ENCODE results near the gene DHRSX. TPM values are rescaled to one million over a fixed set of nuclear protein-coding genes. Genes with fewer than 3 reads are reported as not detected.
"Not testable (repeated sequence)": the region's sequence is repeated elsewhere in the genome, so short reads cannot be mapped to it uniquely, and the experiment has no call there.

DHRSX gene
- polyA plus RNA-seq, 5 donors = 22.5 to 28.9 (median 24.0) TPM

- DNase-seq = peak; percentile 33 to 42
These were observed 529 bp downstream of the DHRSX start for GRCh38 chrX:2500091-2500802.

- DNase-seq = no peak
These were observed 1.3 kb downstream of the DHRSX start for GRCh38 chrX:2499507-2499906.

- peak in 1 of 2 donors; percentile 48 for DNase-seq
These were observed 1.9 kb downstream of the DHRSX start for GRCh38 chrX:2498781-2499302.

DNA sequence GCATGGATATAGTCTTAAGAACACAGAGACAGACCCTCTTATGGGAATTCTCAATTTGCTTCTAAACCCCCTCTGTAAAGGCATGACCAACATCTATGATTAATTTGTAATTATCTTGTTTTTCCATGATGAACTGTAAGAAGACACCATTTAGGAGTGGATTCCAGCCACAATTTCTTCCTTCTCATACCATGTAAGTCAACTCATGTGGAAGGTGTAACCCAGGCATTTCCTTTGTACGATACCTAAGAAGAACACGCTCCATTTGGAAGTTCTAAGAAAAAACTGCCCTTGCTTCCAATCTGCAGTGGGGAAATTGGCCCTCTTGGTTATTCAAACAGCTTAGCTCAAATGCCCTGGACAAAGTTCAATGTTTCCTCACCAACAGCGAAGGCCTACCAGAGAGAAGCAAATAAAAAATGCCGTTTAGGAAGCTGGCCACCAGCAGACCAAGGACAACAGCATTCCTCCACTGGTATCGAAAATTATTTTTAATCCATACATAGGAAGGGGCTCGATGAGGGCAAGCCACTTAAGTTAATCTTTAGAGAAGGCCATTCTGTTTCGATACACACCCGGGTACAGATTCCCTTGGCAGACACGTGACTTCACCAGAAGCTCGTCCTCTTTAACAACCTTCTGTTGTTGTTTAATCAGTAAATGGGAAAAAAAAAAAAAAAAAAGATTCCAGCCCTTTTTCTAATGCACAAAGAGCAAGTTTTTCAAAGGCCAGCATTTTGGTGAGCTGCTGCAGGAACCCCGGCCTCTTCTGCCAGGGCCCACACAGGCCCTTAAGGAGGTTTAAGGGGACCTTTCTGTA lies 2.6 kb downstream of the DHRSX start:
- peak in 1 of 2 donors; percentile 37 for DNase-seq

DNA sequence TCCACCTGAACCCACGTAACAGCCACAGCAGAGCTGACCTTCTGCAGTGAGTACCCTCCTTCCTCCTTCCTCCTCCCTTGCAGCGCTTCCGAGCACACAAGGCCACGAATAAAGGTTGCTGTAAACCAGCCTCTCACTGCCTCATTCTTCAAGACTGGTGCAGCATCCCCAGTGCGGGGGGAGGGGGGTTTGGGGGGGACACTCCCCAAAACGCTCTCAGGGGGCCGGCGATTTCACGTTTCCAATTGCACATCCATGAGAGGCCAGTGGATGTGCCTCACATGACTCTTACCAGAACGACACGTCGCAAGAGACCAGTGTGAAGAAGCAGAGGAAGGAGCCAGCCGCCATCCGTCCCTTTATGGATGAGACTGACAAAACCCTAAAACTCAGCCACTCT lies 5.2 kb downstream of the DHRSX start:
- DNase-seq = no peak

DNA sequence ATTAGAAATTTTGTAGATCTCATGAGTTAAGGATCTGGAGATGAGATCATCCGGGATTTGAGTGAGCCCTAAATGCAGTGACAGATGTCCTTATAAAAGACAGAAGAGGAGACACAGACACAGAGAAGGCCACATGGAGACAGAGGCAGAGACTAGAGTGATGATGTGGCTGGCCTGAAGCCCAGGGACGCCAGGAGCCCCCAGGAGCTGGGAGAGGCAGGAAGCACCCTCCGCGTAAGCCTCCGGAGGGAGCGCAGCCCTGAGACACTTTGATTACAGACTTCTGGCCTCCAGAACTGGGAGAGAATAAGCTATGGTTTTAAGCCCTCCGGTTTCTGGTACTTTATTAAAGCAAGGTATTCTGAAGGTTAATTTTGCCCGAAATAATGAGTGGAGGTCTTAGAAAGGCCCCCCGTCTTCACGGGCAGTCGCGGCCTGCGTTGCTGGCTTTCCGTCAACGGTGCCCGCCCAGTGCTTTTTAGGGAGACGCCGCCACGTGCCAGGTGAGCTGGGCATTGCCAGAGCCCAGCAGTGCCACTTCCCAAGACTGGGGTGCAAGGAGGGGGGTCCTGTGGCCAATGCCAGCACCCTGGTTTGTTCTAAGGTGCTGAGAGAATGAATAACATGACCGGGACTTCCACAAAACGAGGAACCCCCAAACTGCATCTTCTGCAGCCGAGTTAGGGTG lies 8.1 kb downstream of the DHRSX start:
- DNase-seq = no peak

DNA sequence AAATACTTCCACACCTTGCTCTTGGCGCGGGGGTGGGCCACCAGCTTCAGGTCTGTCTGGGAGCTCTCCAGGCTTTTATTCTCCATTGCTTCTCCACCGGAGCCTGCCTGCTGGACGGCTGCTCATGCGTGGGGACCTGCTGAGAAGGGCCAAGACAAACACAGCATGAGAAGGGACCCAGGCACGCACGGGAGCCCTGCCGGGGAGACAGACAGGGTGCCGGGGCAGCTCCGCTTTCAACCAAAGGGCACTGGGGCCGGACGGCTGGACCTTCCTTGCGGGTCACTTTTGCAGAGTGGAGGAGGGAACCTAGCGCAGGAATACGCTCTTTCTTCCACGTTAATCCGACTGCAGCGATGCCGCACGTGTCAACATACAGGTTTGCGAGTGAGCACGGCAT lies 10.1 kb downstream of the DHRSX start:
- no peak for DNase-seq

- no peak for DNase-seq
These were observed 11.0 kb downstream of the DHRSX start for GRCh38 chrX:2489446-2490445.

DNA sequence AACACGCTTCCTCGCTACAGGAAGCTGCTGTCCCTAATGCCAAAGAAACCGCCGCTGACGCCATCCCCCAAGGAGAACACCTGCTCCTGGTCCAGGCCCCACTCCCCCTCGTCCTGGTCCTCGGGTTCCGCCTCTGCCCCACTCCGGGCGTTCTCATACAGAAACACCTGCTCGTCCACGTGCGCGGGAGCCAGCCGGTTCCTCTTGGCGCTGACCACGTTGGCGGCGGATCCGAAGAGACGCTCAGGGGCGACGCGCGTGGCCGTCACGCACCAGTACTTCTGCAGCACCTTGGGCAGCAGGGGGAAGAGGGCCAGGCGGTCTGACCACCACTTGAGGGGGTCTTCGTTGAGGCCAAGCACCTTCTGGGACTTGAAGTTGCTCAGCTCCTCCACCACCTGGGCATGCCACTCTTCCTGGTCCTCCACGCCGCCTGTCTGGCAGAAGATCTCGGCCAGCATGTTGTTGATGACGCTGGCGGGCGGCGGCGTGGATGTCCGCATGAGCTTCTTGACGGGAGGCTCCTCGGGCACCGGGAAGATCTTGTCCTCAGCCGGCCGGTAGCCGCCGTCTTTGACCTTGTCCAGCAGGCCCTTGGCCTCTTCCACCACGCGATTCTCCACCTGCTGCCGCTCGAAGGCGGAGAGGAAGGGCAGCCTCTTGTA lies 12.0 kb downstream of the DHRSX start:
- DNase-seq = no peak

- no peak for DNase-seq
These were observed 13.4 kb downstream of the DHRSX start for GRCh38 chrX:2487366-2487765.

- DNase-seq = no peak
These were observed 14.2 kb downstream of the DHRSX start for GRCh38 chrX:2486476-2487133.

DNA sequence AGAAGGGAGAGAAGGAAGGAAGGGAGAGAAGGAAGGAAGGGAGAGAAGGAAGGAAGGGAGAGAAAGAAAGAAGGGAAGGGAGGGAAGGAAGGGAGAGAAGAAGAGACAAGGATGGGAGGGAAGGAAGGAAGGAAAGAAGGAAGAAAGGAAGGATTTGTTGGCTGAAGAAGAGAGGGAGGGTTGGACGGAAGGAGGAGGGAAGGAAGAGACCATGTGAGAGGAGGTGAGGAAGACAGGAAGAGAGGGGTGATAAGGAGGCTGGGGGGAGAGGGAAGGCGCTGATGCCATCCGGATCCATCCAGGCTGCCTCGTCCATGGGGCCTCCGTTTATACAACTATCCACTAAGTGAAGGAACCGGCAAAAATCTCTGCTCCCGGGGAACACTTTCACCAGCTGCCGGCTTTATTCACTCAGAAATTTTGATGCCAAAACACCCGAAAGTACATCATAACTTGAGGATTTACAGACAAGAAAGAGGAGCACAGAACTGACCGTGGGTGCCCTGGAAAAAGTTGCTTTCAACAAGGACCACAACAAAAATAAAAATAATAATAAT lies 14.9 kb downstream of the DHRSX start:
- no peak for DNase-seq

- peak in 1 of 2 donors; percentile 23 for DNase-seq
These were observed 15.8 kb downstream of the DHRSX start for GRCh38 chrX:2484721-2485648.

DNA sequence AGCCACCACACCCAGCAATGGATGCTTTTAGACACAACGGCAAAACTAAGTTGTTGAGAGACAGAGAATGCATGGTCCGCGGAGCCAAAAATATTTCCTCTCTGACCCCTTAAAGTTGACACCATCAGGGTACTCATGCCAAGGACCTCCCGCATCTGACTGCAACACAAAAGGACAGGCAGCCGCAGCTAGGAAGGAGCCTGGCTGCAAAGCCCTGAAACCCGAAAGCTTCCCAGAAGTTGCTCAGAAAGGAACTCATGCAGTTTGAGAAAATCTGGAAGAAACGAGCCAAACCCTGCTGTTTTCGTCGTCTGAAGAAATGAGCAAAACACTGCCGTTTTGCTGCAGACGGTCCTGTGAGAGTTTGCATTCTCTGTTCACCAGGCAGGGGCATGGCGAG lies 16.5 kb downstream of the DHRSX start:
- DNase-seq = peak in 1 of 2 donors; percentile 46

GRCh38 chrX:2483398-2484060 lies 17.2 kb downstream of the DHRSX start:
- DNase-seq = no peak

DNA sequence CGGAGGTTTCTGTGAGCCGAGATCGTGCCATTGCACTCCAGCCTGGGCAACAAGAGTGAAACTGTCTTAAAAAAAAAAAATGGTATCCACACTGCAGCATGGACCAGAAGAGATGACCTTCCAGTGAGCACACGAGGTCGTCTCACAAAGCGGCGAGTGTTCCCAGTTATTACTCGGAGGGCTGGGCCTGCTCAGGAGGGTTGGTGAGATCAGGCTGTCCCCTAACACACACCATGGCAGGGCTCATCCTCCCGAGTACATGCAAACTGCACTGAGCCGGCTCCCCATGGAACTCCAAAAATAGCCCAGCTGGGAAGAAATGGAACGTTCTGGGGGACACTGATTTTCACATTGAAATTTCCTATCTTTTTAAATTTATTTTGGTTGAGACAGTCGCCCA lies 19.2 kb downstream of the DHRSX start:
- DNase-seq = not testable (repeated sequence)

DNA sequence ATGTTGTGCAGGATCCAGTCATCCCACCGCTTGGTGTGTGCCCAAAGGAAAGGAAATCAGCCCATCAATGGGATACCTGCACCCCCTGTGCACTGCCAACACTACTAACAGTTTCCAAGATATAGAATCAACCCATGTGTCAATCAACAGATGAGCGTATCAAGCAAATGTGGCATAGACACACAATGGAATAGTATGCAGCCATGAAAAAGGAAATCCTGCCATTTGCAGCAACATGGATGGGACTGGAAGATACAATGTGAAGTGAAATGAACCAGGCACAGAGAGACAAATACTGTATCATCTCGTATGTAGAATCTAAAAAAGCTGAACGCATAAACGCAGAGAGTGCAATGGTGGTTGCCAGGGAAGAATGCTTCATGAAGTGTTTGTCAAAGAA lies 20.8 kb downstream of the DHRSX start:
- not testable (repeated sequence) for DNase-seq

DNA sequence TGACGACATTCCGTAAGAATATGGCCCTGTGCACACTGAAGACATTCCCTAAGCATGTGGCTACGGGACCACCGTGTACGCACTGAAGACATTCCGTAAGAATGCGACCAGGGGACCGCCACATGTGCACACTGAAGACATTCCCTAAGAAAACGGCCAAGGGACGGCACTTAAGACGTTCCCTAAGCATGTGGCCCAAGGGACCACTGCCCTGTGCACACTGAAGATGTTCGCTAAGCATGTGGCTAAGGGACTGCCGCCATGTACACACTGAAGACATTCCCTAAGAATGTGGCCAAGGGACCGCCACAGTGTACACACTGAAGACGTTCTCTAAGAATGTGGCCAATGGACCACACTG lies 21.4 kb downstream of the DHRSX start:
- DNase-seq = no peak
